ENCODE measurements around the gene FAM200B. TPM values are rescaled to one million over a fixed set of nuclear protein-coding genes. Genes with fewer than 3 reads are reported as not detected.

Gene FAM200B
- total RNA-seq, 1 donor from 2014 or later, result 39.5 TPM

DNA sequence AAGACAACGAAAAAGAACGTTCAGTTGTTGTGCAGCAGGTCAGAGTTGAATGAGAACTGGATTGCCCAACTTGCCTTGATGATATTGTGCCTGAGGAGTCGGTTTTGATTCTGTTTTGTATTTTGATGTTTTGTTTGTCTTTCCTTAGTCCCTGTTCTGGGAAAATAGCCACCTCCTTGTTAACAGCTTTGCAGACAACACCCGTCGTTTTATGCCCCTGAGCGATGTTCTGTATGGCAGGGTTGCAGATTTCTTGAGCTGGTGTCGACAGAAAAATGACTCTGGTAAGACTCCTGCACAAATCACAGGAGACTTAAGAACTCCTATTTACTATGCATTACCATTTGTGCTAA, 25.7 kb downstream of the FAM200B start:
- TF ChIP-seq, protein P1, sequence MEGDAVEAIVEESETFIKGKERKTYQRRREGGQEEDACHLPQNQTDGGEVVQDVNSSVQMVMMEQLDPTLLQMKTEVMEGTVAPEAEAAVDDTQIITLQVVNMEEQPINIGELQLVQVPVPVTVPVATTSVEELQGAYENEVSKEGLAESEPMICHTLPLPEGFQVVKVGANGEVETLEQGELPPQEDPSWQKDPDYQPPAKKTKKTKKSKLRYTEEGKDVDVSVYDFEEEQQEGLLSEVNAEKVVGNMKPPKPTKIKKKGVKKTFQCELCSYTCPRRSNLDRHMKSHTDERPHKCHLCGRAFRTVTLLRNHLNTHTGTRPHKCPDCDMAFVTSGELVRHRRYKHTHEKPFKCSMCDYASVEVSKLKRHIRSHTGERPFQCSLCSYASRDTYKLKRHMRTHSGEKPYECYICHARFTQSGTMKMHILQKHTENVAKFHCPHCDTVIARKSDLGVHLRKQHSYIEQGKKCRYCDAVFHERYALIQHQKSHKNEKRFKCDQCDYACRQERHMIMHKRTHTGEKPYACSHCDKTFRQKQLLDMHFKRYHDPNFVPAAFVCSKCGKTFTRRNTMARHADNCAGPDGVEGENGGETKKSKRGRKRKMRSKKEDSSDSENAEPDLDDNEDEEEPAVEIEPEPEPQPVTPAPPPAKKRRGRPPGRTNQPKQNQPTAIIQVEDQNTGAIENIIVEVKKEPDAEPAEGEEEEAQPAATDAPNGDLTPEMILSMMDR (conservative IDR thresholded peaks at IDR 0.05), result no peak
- DNase-seq (ENCODE audit: low read depth, low spot score), result no peak
- Mint-ChIP-seq H3K36me3 (ENCODE audit: low read depth) (no peaks in the 10 kb centered on the region), H3K27me3 (ENCODE audit: low read depth) (no peaks in the 10 kb centered on the region), H3K9me3 (no peaks in the 10 kb centered on the region), H3K4me1 (peaks cover 34% of the 10 kb centered on the region), H3K27ac (ENCODE audit: unreplicated experiment) (no peak overlapping the region), H3K4me3 (no peak overlapping the region)

DNA sequence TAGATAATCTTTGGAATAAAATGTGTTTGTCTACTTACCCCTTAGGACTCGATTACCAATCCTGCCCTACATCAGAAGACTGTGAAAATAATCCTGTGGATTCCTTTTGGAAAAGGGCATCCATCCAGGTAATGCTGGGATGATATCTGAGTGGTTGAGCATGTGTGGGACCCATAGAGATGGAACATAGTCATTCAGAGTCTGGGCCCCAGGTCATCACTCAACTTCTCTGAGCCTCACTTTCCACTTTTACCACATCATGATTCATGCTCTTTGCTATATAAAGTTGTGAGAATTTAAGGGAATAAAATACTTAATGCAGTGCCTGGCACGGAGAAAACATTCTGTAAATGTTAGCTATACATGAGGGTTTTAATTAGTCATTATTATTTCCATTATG, 30.1 kb downstream of the FAM200B start:
- Mint-ChIP-seq H3K9me3 (no peaks in the 10 kb centered on the region), H3K27ac (ENCODE audit: unreplicated experiment) (no peak overlapping the region), H3K4me1 (peaks cover 23% of the 10 kb centered on the region), H3K4me3 (no peak overlapping the region), H3K27me3 (ENCODE audit: low read depth) (no peaks in the 10 kb centered on the region), H3K36me3 (ENCODE audit: low read depth) (no peaks in the 10 kb centered on the region)
- DNase-seq (ENCODE audit: low read depth, low spot score), result no peak
- TF ChIP-seq, protein P1 (conservative IDR thresholded peaks at IDR 0.05), result no peak

DNA sequence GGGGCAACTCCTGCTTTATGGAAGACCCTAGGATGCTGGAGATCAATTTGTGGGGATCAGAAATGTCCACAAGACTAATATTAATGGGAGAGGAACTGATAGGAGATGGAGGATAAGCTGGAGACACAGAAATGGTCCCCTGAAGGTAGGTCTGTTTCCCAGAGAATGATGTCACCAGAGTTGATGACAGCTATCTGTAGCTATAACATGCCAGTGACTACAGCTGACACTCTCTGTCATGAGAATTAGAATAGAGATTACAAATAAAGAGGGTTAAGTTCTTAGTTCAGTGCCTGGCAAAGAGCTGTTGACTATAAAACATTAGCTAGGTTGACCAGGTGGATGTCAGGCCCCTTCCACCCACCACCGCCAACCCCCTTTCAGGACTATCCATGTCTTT, 30.6 kb downstream of the FAM200B start:
- no peaks in the 10 kb centered on the region for H3K27me3 Mint-ChIP-seq (ENCODE audit: low read depth)
- H3K36me3 Mint-ChIP-seq (ENCODE audit: low read depth), result no peaks in the 10 kb centered on the region
- no peak overlapping the region for H3K27ac Mint-ChIP-seq (ENCODE audit: unreplicated experiment)
- no peak overlapping the region for H3K4me3 Mint-ChIP-seq
- TF ChIP-seq, protein P1 (conservative IDR thresholded peaks at IDR 0.05), result no peak
- DNase-seq (ENCODE audit: low read depth, low spot score), result no peak
- peaks cover 18% of the 10 kb centered on the region for H3K4me1 Mint-ChIP-seq
- H3K9me3 Mint-ChIP-seq, result no peaks in the 10 kb centered on the region

DNA sequence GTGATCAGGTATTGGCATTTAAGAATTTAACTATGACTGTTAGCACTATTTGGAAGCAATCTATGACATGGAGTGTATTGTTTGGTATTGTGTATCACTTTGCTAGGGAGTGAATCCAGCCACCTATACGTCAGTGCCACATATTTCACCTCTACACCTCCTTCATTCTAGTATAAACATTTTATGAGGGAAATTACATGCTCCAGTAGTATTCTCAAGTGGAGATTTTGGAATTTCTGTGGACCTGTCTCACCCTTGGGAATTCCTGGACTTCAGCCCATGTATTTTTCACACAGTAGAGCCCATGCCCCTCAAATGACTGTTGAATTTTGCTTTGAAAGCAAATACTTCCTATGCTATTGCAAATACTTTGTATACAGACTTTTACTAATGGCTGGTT, 32.5 kb downstream of the FAM200B start:
- no peaks in the 10 kb centered on the region for H3K9me3 Mint-ChIP-seq
- no peak for DNase-seq (ENCODE audit: low read depth, low spot score)
- TF ChIP-seq, protein P1 (conservative IDR thresholded peaks at IDR 0.05), result no peak
- no peak overlapping the region for H3K27ac Mint-ChIP-seq (ENCODE audit: unreplicated experiment)
- H3K4me1 Mint-ChIP-seq, result peaks cover 9% of the 10 kb centered on the region
- H3K36me3 Mint-ChIP-seq (ENCODE audit: low read depth), result no peaks in the 10 kb centered on the region
- H3K27me3 Mint-ChIP-seq (ENCODE audit: low read depth), result no peaks in the 10 kb centered on the region
- no peak overlapping the region for H3K4me3 Mint-ChIP-seq

DNA sequence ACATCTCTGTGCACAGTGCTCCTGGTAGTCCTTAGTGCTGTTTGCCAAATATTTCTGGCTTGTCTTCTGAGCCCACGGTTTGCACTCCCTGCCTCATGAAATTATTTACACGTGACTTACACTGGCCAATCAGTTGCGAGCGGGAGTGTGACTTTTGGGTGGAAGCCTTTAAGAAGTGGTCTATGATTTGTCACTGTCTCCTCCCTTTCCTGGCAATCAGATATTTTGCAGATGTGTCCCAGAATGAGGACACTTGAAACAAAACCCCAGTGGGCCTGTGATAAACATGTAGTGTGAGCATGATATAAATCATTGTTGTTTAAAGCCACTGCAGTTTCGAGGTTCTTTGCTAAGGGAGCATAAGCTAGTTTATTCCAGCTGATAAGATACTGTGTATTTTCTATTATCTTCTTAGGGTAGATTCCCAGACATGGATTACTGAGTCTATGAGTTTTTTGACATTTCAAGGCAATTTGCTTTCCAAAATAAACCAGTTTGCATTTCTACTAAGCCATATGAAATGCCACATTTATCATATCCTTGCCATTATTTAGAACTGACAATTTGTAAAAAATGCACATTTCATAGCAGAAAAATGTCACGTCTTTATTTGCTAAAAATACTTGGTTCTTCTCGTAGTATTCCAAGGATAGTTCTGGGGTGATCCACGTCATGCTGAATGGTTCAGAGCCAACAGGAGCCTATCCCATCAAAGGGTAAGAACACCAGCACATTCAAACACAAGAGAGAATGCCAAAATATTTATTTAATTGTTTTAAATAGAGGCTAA, 33.2 kb downstream of the FAM200B start:
- H3K27me3 Mint-ChIP-seq (ENCODE audit: low read depth), result no peaks in the 10 kb centered on the region
- TF ChIP-seq, protein P1 (conservative IDR thresholded peaks at IDR 0.05), result no peak
- H3K27ac Mint-ChIP-seq (ENCODE audit: unreplicated experiment), result no peak overlapping the region
- H3K4me3 Mint-ChIP-seq, result no peak overlapping the region
- no peak for DNase-seq (ENCODE audit: low read depth, low spot score)
- peaks cover 4% of the 10 kb centered on the region for H3K4me1 Mint-ChIP-seq
- no peaks in the 10 kb centered on the region for H3K36me3 Mint-ChIP-seq (ENCODE audit: low read depth)
- no peaks in the 10 kb centered on the region for H3K9me3 Mint-ChIP-seq
